A549 (cell line): ENCODE measurements around the gene ACADVL. TPM values are rescaled to one million over a fixed set of nuclear protein-coding genes. Genes with fewer than 3 reads are reported as not detected.

ENCODE experiments used
- ATAC-seq, 2 experiments: fragments of 200-7000 bp in 1 of 2; fragments of >200 bp in 1 of 2; cut with Nextera tagmentation in 1 of 2; cut with Tn5 transposase in 1 of 2; 3 replicates each; pipeline versions ENCODE4 v1.8.0 to v1.9.1; 2018 to 2020; ENCODE audit warnings: mild to moderate bottlenecking in 1 of 2, moderate library complexity in 1 of 2
- CTCF ChIA-PET: fragments of 300-600 bp; sonication (Branson Sonifier 250); formaldehyde crosslinking; extraction: SDS; loops from one replicate; lab custom pipeline; 2021; ENCODE audit warnings: antibody characterized with exemption, inconsistent platforms; lab: Yijun Ruan, JAX
- POLR2A ChIA-PET: fragments of 350-600 bp; formaldehyde crosslinking; extraction: SDS; loops from one replicate; lab custom pipeline; 2021; ENCODE audit warnings: antibody characterized with exemption, inconsistent platforms; lab: Yijun Ruan, JAX
- DNase-seq, 2 experiments: peaks; one replicate each; pipeline versions ENCODE4 v3.0.0 to v3.0.0-alpha.2; 2011 to 2016; ENCODE audit warnings: low read depth in 1 of 2, low spot score in 1 of 2
- FAIRE-seq: peaks from 2 replicates; lab custom pipeline; 2011; peaks lifted over from hg19 to GRCh38; lab: Jason Lieb, UNC
- H3K27ac ChIP-seq, 2 experiments: fragments of >200 bp; sonication (Bioruptor Twin); formaldehyde crosslinking; 3 replicates each; pipeline ENCODE4 v1.5.1; 2016 to 2017
- H3K4me1 ChIP-seq: fragments of >200 bp; sonication (Bioruptor Twin); formaldehyde crosslinking; 3 replicates; pipeline ENCODE4 v1.6.1; 2016
- H3K4me2 ChIP-seq: fragments of >200 bp; sonication (Bioruptor Twin); formaldehyde crosslinking; 3 replicates; pipeline ENCODE4 v1.6.1; 2016
- H3K4me3 ChIP-seq: fragments of >200 bp; sonication (Bioruptor Twin); formaldehyde crosslinking; 3 replicates; pipeline ENCODE4 v1.5.1; 2016
- H3K9me3 ChIP-seq: fragments of >200 bp; sonication (Bioruptor Twin); formaldehyde crosslinking; 3 replicates; pipeline ENCODE4 v1.6.1; 2016
- ATOH8 ChIP-seq: fragments of 250-450 bp; sonication (Bioruptor Pico); IDR thresholded peaks from 2 replicates; pipeline ENCODE4 v1.5.0; 2020; ENCODE audit warnings: low read depth, mild to moderate bottlenecking, moderate library complexity
- BHLHE40 ChIP-seq: IDR thresholded peaks from 2 replicates; pipeline ENCODE4 v1.6.1; 2012; ENCODE audit warnings: low read depth, low read length, inconsistent platforms
- ESRRA ChIP-seq: fragments of 150-350 bp; IDR thresholded peaks from 2 replicates; pipeline ENCODE4 v1.6.1; 2014; ENCODE audit warnings: mild to moderate bottlenecking, low read length, borderline replicate concordance
- FOSB ChIP-seq: fragments of 250-450 bp; sonication (Bioruptor Pico); IDR thresholded peaks from 2 replicates; pipeline ENCODE4 v1.5.0; 2020; ENCODE audit warnings: mild to moderate bottlenecking, moderate library complexity
- GATA3 ChIP-seq: IDR thresholded peaks from 2 replicates; pipeline ENCODE4 v1.6.1; 2012; ENCODE audit warnings: borderline replicate concordance
- HDAC2 ChIP-seq: fragments of 200-600 bp; sonication (generic); IDR thresholded peaks from 2 replicates; pipeline ENCODE4 v1.6.1; 2016
- JUN ChIP-seq, 2 experiments: fragments of >200 bp; sonication (Bioruptor Twin); formaldehyde crosslinking; IDR thresholded peaks; 2 replicates in 1 of 2; 3 replicates in 1 of 2; pipeline ENCODE4 v1.6.1; 2016 to 2017
- NR3C1 ChIP-seq: fragments of >200 bp; sonication (Bioruptor Twin); formaldehyde crosslinking; IDR thresholded peaks from 3 replicates; pipeline ENCODE4 v1.6.1; 2017
- PBX3 ChIP-seq: IDR thresholded peaks from 2 replicates; pipeline ENCODE4 v1.6.1; 2012
- POLR2A ChIP-seq: IDR thresholded peaks from 2 replicates; pipeline ENCODE4 v1.6.1; 2012; ENCODE audit warnings: mild to moderate bottlenecking, low read length
- POLR2AphosphoS2 ChIP-seq: conservative IDR thresholded peaks from 2 replicates; pipeline ENCODE4 v1.6.1; 2012; ENCODE audit warnings: low read length, improper control_type of control experiment, inconsistent platforms
- RCOR1 ChIP-seq: fragments of 150-350 bp; IDR thresholded peaks from 2 replicates; pipeline ENCODE4 v1.6.1; 2014; ENCODE audit warnings: antibody characterized with exemption, low read length, low read depth
- ZFP36 ChIP-seq: fragments of 450-650 bp; IDR thresholded peaks from 2 replicates; pipeline ENCODE4 v1.6.1; 2014; ENCODE audit warnings: borderline replicate concordance; ENCODE audit not compliant: partially characterized antibody
- whole genome bisulfite sequencing: methylation state at CpG from one replicate; pipeline ENCODE4 v1.1.6; 2017; ENCODE audit errors: missing lambda C conversion rate; 5-methylcytosine and 5-hydroxymethylcytosine counted together
- polyA plus RNA-seq, 4 experiments: library from polyadenylated mRNA; depleted of rRNA in 3 of 4; stranded (reverse); fragments of >200 nt; fragmentation: RNase III in 1 of 4; extraction: RNeasy Plus Mini Kit Qiagen cat#74134 plus additional on column Dnase treatment in 1 of 4; gene quantifications; 2 replicates in 3 of 4; 3 replicates in 1 of 4; pipeline ENCODE4 v1.2.3, GENCODE V29; 2011 to 2017
- TF ChIP-seq, protein P1 (sequence below): fragments of >200 bp; sonication (Bioruptor Twin); formaldehyde crosslinking; IDR thresholded peaks from 3 replicates; pipeline ENCODE4 v1.6.1; 2016

Gene ACADVL
- polyA plus RNA-seq, 2 of the 4 experiments (the other 2 are of a cell fraction): 238 to 425 TPM

DNA sequence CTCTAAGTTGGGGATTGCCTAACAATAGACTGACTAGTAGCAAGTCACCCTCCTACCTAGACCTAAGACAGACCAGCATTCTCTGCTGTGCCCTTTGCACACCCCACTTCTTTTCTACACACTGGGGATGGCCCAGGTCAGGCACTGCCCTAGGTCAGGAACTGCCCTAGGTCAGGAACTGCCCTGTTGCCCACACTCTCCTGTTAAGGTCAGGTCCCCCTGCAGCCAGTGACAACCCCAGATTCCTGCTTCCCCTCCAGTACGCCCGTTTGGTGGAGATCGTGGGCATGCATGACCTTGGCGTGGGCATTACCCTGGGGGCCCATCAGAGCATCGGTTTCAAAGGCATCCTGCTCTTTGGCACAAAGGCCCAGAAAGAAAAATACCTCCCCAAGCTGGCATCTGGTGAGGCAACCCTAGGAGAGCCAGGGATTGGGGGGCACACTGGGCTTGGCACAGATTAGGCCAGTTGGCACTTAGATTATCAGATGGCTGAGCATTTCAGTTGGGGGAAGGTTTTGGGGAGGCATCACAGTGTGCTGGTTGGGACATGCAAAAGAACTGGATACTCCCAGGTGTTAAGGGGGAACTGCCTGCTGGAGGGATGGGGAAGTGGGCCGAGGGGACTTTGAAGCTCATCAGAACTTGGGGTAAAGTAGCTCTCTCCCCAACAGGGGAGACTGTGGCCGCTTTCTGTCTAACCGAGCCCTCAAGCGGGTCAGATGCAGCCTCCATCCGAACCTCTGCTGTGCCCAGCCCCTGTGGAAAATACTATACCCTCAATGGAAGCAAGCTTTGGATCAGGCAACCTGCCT, 1.7 kb downstream of the ACADVL start:
- ChIA-PET POLR2A (interaction anchor here (0.8 to 2.7 kb wide), 8 partner anchors 8 to 93 kb away, joined by 3 to 63 read pairs (median 4); partner anchors contain the start of genes DVL2, GABARAP, PHF23 and SLC2A4), CTCF (interaction anchor here (0.6 to 10.0 kb wide), 26 partner anchors 12 to 644 kb away, joined by 3 to 169 read pairs (median 4); partner anchors contain the start of genes DVL2, GABARAP and PHF23)
- Histone ChIP-seq H3K27ac (peak overlapping the region in 1 of 2 experiments; percentile 98; a peak in 4 of 6 replicates), H3K4me1 (peaks cover 36% of the 10 kb centered on the region), H3K9me3 (no peaks in the 10 kb centered on the region)
- WGBS: 90% methylated on average over 10 of the region's 10 CpGs
- no peak for FAIRE-seq
- DNase-seq: no peak
- TF ChIP-seq ZFP36 (no peak), BHLHE40 (no peak), PBX3 (peak; percentile 14), FOSB (CRISPR knock-in tag) (no peak)
- TF ChIP-seq, all 56 proteins: peak for 1
- ATAC-seq: peak in 1 of 2 experiments; percentile 0; a peak in 2 of 6 replicates
- H3K4me2 ChIP-seq: peak overlapping the region; percentile 86
- no peak overlapping the region for H3K4me3 ChIP-seq

- DNase-seq: no peak
- ChIA-PET POLR2A (interaction anchor here (0.8 to 0.9 kb wide), 2 partner anchors 12 to 16 kb away, joined by 3 read pairs; partner anchors contain the start of gene DVL2), CTCF (interaction anchor here (1.0 to 10.0 kb wide), 8 partner anchors 15 to 177 kb away, joined by 3 to 169 read pairs (median 6); partner anchors contain the start of genes DVL2, GABARAP and PHF23)
- peaks cover 30% of the 10 kb centered on the region for H3K4me1 ChIP-seq
- no peak overlapping the region for H3K4me3 ChIP-seq
- no peak for TF ChIP-seq ATOH8 (CRISPR knock-in tag)
- 0 out of 2 replicates have a peak, but pooled peaks have one; percentile 4 for TF ChIP-seq POLR2A
- peak; percentile 19 to 37; a peak in 2 of 5 replicates for TF ChIP-seq JUN (IDR thresholded peaks at IDR 0.05)
- TF ChIP-seq ESRRA: no peak
- TF ChIP-seq POLR2AphosphoS2: peak; percentile 67; the same call in 1 of the 2 replicates
- TF ChIP-seq, all 56 proteins: peak for 3
- no peaks in the 10 kb centered on the region for H3K9me3 ChIP-seq
- 88% methylated on average over 15 of the region's 15 CpGs for WGBS
- ATAC-seq (no peak), FAIRE-seq (no peak)
- no peak overlapping the region for H3K4me2 ChIP-seq
- no peak overlapping the region for H3K27ac ChIP-seq
Observed at GRCh38 chr17:7222093-7222971, 2.6 kb downstream of the ACADVL start.

- H3K4me2 ChIP-seq: no peak overlapping the region
- DNase-seq (no peak), FAIRE-seq (no peak), ATAC-seq (no peak)
- H3K9me3 ChIP-seq: no peaks in the 10 kb centered on the region
- H3K27ac ChIP-seq: no peak overlapping the region
- ChIA-PET CTCF (interaction anchor here (0.6 to 10.0 kb wide), 5 partner anchors 8 to 177 kb away, joined by 3 to 169 read pairs (median 15); partner anchors contain the start of genes DVL2, GABARAP and PHF23), POLR2A (interaction anchor here (0.8 to 1.8 kb wide), 3 partner anchors 8 to 17 kb away, joined by 3 read pairs; partner anchors contain the start of genes DVL2 and PHF23)
- TF ChIP-seq RCOR1 (no peak), NR3C1 (no peak), POLR2A (peak; percentile 11; the same call in 1 of the 2 replicates), HDAC2 (no peak), PBX3 (peak; percentile 47; the same call in 1 of the 2 replicates), GATA3 (no peak), JUN (IDR thresholded peaks at IDR 0.05) (0 out of 5 replicates have a peak, but pooled peaks of 1 of the 2 experiments have one; percentile 1)
- TF ChIP-seq, protein P1, sequence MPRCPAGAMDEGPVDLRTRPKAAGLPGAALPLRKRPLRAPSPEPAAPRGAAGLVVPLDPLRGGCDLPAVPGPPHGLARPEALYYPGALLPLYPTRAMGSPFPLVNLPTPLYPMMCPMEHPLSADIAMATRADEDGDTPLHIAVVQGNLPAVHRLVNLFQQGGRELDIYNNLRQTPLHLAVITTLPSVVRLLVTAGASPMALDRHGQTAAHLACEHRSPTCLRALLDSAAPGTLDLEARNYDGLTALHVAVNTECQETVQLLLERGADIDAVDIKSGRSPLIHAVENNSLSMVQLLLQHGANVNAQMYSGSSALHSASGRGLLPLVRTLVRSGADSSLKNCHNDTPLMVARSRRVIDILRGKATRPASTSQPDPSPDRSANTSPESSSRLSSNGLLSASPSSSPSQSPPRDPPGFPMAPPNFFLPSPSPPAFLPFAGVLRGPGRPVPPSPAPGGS: peak; percentile 34; the same call in 1 of the 3 replicates
- H3K4me3 ChIP-seq: no peak overlapping the region
- 87% methylated on average over 7 of the region's 7 CpGs for WGBS
- peaks cover 26% of the 10 kb centered on the region for H3K4me1 ChIP-seq
Observed at GRCh38 chr17:7222972-7223292, 3.2 kb downstream of the ACADVL start.
